GM18508 (cell line): ENCODE data around the gene RAB3C.
A peak's percentile ranks its signal among the peaks of the same experiment; 100 is the strongest.

Experiments
- ATAC-seq: cut with Tn5 transposase; IDR thresholded peaks from one replicate; pipeline ENCODE4 v1.9.1; 2021; ENCODE audit warnings: moderate number of reproducible peaks; ENCODE audit not compliant: insufficient read depth, unreplicated experiment

Gene RAB3C

GRCh38 chr5:58855851-58856739 lies 273.2 kb downstream of the RAB3C start:
- no peak for ATAC-seq

GRCh38 chr5:58857609-58858008 lies 274.7 kb downstream of the RAB3C start:
- no peak for ATAC-seq

GRCh38 chr5:58860680-58861079 lies 277.8 kb downstream of the RAB3C start:
- no peak for ATAC-seq

- ATAC-seq: no peak
These were observed 286.1 kb downstream of the RAB3C start for GRCh38 chr5:58868931-58869330.

GRCh38 chr5:58871648-58872242 lies 288.9 kb downstream of the RAB3C start:
- peak; percentile 50 for ATAC-seq

GRCh38 chr5:58872670-58873273 lies 289.9 kb downstream of the RAB3C start:
- no peak for ATAC-seq

- ATAC-seq: no peak
These were observed 292.7 kb downstream of the RAB3C start for GRCh38 chr5:58875599-58875998.

- ATAC-seq: peak; percentile 73
These were observed 302.4 kb downstream of the RAB3C start for GRCh38 chr5:58885260-58885659.

GRCh38 chr5:58886315-58887207 lies 303.7 kb downstream of the RAB3C start:
- peak; percentile 56 for ATAC-seq

GRCh38 chr5:58887311-58887710 lies 304.4 kb downstream of the RAB3C start:
- ATAC-seq: no peak

GRCh38 chr5:58887721-58888409 lies 305.0 kb downstream of the RAB3C start:
- no peak for ATAC-seq

GRCh38 chr5:58890265-58890664 lies 307.4 kb downstream of the RAB3C start:
- no peak for ATAC-seq

GRCh38 chr5:58890701-58891085 lies 307.8 kb downstream of the RAB3C start:
- ATAC-seq: no peak

GRCh38 chr5:58891086-58891970 lies 308.5 kb downstream of the RAB3C start:
- peak; percentile 42 for ATAC-seq

- no peak for ATAC-seq
These were observed 309.1 kb downstream of the RAB3C start for GRCh38 chr5:58891971-58892343.

GRCh38 chr5:58893551-58893950 lies 310.7 kb downstream of the RAB3C start:
- no peak for ATAC-seq

GRCh38 chr5:58898006-58898405 lies 315.1 kb downstream of the RAB3C start:
- no peak for ATAC-seq

GRCh38 chr5:58898538-58898937 lies 315.7 kb downstream of the RAB3C start:
- ATAC-seq: no peak

- no peak for ATAC-seq
These were observed 318.4 kb downstream of the RAB3C start for GRCh38 chr5:58901271-58901670.
